Dermis blood vessel endothelial cell (primary cell): Measurements from ENCODE around the gene MYH1. TPM values are rescaled to one million over a fixed set of nuclear protein-coding genes. Genes with fewer than 3 reads are reported as not detected.

Source experiments
- DNase-seq: peaks from one replicate; pipeline ENCODE4 v3.0.0; 2010
- total RNA-seq: library from RNA; depleted of rRNA; stranded (reverse); fragments of >200 nt; gene quantifications from 2 replicates; pipeline ENCODE4 v1.2.3, GENCODE V29; 2014

The MYH1 gene
- total RNA-seq, 1 donor from 2014 or later: not detected

GRCh38 chr17:10477701-10478100 is 40.6 kb downstream of the MYH1 start:
- DNase-seq: no peak

GRCh38 chr17:10474536-10474935 is 43.8 kb downstream of the MYH1 start:
- DNase-seq: no peak

GRCh38 chr17:10471858-10472257 is 46.5 kb downstream of the MYH1 start:
- no peak for DNase-seq

- no peak for DNase-seq
Observed at GRCh38 chr17:10469459-10469858, 48.9 kb downstream of the MYH1 start, which contains the start of gene MYH4. MYH4 (minus strand) TSS chr17:10469559; CDS start chr17:10466745, 2,814 bp downstream.

- no peak for DNase-seq
Observed at GRCh38 chr17:10463402-10463801, 54.9 kb downstream of the MYH1 start.

GRCh38 chr17:10460062-10460461 is 58.3 kb downstream of the MYH1 start:
- DNase-seq: no peak

- no peak for DNase-seq
Observed at GRCh38 chr17:10458701-10459100, 59.6 kb downstream of the MYH1 start.

GRCh38 chr17:10457952-10458351 is 60.4 kb downstream of the MYH1 start:
- DNase-seq: no peak

- no peak for DNase-seq
Observed at GRCh38 chr17:10447026-10447931, 71.1 kb downstream of the MYH1 start.

Other genes with a start within 250 kb of the MYH1 start
- gene MYH13, start 145.5 kb downstream of the MYH1 start, total RNA-seq: not detected in 2 replicates
- not detected in 2 replicates for gene MYH8, start 96.6 kb downstream of the MYH1 start, total RNA-seq
- gene MYH4, start 49.0 kb downstream of the MYH1 start, total RNA-seq: not detected in 2 replicates
- gene MYH2, start 31.1 kb upstream of the MYH1 start, total RNA-seq: not detected in 2 replicates
- 0.34 and 0.51 TPM in 2 replicates for gene MYH3, start 138.8 kb upstream of the MYH1 start, total RNA-seq
- gene SCO1, start 179.0 kb upstream of the MYH1 start, total RNA-seq: 28.2 and 36.1 TPM in 2 replicates
- 8.9 and 9.7 TPM in 2 replicates for gene ADPRM, start 179.1 kb upstream of the MYH1 start, total RNA-seq
- 1.5 and 2.7 TPM in 2 replicates for gene TMEM220, start 211.5 kb upstream of the MYH1 start, total RNA-seq